Head of caudate nucleus (tissue), 42 donors: ENCODE results near the gene ANKDD1A.

Source experiments
- DNase-seq, 42 donors: peaks; one replicate each; pipeline versions ENCODE4 v3.0.0 to v3.0.0-alpha.2; 2020 to 2021; ENCODE audit warnings: mixed read lengths in 7 of 42
- intact Hi-C: fragments of 100-400 bp; cut with DNase I; formaldehyde crosslinking; loops from one replicate; pipeline ENCODE4 v1.15.0; 2022

The ANKDD1A gene

GRCh38 chr15:64893481-64894394 is 18.0 kb upstream of the ANKDD1A start:
- intact Hi-C loops = loop anchor here (10.0 kb wide), 1 partner anchor 49 kb away; the partner anchor contains the start of gene PLEKHO2
- peak; percentile 82 to 96 (median 91) for DNase-seq

- intact Hi-C loops = loop anchor here (5.0 to 10.0 kb wide), 2 partner anchors 50 to 162 kb away; partner anchors contain the start of gene PLEKHO2
- peak in 28 of 42 donors; percentile 15 to 82 (median 58) for DNase-seq
These were observed 17.2 kb upstream of the ANKDD1A start for GRCh38 chr15:64894395-64895056.

- intact Hi-C loops = loop anchor here (5.0 to 10.0 kb wide), 2 partner anchors 51 to 163 kb away; partner anchors contain the start of gene PLEKHO2
- peak in 1 of 42 donors; percentile 55 for DNase-seq
These were observed 16.2 kb upstream of the ANKDD1A start for GRCh38 chr15:64895285-64896065.

GRCh38 chr15:64896371-64897069 is 15.2 kb upstream of the ANKDD1A start:
- peak in 2 of 42 donors; percentile 29 to 59 for DNase-seq

DNA sequence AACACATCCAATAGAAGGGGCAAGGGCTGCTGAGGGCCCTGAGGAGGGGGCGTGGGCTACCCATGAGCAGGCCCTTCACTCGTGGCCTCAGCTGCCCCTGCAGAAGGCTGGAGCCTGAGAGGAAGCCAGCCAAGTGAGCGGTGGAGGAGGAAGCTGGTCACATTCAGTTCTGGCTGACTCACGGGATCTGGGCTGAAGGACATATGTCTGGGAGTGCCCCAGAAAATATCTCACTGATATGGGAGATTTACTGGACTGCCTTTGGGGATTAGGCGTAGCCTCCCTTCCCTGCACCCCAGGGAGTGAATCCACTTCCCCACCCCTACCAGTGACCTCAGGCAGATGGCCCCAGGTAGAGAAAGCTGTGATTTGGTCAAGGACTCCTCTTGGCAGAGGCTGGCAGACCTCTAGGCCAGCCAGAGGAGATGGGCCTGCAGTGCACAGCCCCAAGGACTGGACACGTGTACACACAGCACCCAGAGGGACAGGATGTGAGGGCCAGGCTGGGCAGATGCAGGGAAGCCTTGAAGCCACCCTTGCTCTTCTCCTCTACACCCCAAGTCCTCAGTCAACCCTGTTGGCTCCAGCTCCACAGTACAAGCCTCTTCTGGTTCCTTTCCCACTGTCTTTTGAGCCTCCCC is 14.2 kb upstream of the ANKDD1A start:
- intact Hi-C loops = loop anchor here (5.0 to 10.0 kb wide), 2 partner anchors 53 to 165 kb away; partner anchors contain the start of gene PLEKHO2
- peak in 10 of 42 donors; percentile 25 to 59 (median 40) for DNase-seq

More at GRCh38 chr15:64896371-64897069, 15.2 kb upstream of the ANKDD1A start:
- intact Hi-C loops = loop anchor here (5.0 to 10.0 kb wide), 2 partner anchors 52 to 164 kb away; partner anchors contain the start of gene PLEKHO2

GRCh38 chr15:64898406-64898805 is 13.3 kb upstream of the ANKDD1A start:
- intact Hi-C loops = loop anchor here (5.0 to 10.0 kb wide), 2 partner anchors 54 to 166 kb away; partner anchors contain the start of gene PLEKHO2
- no peak for DNase-seq

GRCh38 chr15:64901141-64901540 is 10.6 kb upstream of the ANKDD1A start:
- DNase-seq = no peak
- intact Hi-C loops = no loop called here

- intact Hi-C loops = no loop called here
- DNase-seq = no peak
These were observed 9.8 kb upstream of the ANKDD1A start for GRCh38 chr15:64901914-64902313.

- intact Hi-C loops = no loop called here
- DNase-seq = no peak
These were observed 8.8 kb upstream of the ANKDD1A start for GRCh38 chr15:64902863-64903262.

DNA sequence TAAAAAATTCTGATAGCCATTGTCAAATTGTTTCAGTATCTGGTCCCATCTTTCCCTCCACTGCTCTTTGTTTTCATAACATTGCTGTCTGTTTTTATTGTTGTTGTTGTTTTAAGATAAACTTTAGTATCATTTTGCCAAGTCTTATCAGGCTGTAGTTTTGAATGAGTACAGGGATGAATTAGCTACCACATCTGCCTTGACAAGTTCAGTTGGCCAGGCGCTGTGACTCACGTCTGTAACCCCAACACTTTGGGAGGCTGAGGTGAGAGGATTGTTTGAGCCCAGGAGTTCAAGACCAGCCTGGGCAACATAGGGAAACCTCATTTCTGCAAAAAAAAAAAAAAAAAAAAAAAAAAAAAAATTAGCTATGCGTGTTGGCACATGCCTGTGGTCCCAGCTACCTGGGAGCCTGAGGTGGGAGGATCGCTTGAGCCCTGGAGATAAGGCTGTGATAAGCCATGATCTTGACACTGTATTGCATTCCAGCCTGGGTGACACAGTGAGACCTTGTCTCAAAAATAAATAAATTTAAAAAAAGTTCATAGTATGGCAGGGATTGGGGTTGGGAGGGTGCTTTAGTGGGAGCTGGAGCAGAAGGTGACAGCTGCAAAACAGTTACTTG is 8.3 kb upstream of the ANKDD1A start:
- DNase-seq = peak in 1 of 42 donors; percentile 13
- intact Hi-C loops = no loop called here

DNA sequence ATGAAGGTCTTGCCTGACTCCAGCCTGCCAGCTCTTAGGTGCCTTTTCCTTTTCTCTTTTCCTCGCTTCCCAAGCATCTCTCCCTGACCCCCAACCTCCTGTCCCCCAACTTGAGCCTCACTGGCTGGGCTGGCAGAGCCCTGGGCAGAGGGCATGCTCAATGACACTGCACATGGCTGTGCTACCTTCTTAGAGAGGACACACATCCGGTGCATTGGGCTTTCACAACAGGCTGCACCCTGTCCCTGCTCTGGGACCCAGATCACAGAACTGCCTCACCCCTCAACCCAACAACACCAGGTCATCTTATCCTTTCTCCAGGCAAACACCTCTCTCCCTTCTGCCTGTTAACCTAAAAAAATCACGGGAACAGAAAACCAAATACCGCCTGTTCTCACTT is 7.5 kb upstream of the ANKDD1A start:
- intact Hi-C loops = no loop called here
- peak in 1 of 42 donors; percentile 16 for DNase-seq

DNA sequence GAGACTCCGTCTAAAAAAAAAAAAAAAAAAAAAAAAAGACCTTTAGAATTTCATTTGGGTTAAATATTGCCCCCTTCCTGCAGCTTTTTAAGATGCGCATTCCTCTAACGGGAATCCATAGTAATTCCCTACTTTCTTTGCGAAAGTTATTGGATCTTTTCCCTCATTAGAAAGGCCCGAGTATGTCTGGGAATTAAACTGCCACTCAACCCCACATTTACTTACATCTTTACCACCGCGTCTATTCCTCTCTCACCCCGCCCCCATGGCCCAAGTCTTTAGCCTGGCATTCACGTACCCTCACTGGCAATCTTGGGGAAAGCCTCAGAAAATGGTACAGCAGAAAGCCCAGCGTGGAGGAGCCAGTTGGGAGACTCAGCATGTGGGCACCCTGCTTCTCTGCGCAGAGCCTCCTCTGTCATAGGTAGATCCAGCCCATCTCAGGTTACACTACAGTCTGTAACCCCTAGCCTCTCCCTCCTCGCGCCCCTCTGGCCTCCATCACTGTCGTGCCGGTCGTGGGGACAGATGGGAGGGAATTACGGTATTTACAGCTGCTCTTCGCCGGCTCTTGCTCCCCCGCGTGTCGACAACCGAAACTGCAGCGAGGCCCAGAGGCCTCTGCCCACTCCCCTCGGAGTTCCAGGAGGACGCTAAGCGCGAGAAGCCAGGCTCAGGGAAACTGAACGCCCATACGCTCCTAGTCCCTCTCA is 6.4 kb upstream of the ANKDD1A start:
- DNase-seq = peak; percentile 63 to 93 (median 85)
- intact Hi-C loops = no loop called here

DNA sequence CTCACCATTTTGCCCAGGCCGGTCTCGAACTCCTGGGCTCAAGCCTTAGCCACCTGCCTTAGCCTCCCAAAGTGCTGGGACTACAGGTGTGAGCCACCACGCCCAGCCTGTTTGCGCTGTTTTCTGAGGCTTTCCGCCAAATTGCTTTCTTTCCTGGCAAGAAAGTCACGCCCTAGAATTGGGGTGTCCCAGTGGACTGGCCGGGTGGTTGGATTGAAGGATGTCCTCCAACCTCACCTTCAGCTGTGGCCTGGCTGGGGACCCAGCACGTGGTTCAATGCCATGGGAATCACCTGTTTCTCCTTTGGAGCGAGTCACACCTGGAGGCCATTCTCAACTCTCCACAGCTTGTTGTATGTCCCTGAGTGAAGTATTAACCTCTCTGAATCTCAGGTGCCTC is 5.8 kb upstream of the ANKDD1A start:
- intact Hi-C loops = no loop called here
- no peak for DNase-seq

- no peak for DNase-seq
- intact Hi-C loops = no loop called here
These were observed 5.3 kb upstream of the ANKDD1A start for GRCh38 chr15:64906402-64906801.

GRCh38 chr15:64907991-64908390 is 3.7 kb upstream of the ANKDD1A start:
- no peak for DNase-seq
- intact Hi-C loops = no loop called here

DNA sequence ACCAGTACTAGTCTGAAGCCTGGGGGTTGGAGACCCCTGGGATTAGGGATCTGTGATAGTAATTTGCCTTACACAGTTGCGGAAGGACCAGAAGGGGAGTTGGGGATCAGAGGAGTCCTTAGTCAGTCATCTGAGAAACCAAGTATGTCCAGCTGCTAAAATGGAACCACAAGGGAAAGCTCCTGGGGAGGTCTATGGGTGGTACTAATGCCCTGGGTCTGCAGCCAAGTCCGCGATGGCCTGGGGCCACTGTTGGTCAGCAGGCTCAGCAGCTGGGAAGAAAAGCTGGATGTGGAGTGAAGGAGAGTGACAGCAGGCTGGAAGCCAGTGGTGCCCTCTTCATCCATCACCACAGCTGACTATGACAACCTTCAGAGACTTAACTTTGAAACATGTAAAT is 2.2 kb upstream of the ANKDD1A start:
- intact Hi-C loops = no loop called here
- no peak for DNase-seq
